Measurements from ENCODE around the gene UGGT2.
"Not testable (repeated sequence)": the region's sequence is repeated elsewhere in the genome, so short reads cannot be mapped to it uniquely, and the experiment has no call there.

The UGGT2 gene

DNA sequence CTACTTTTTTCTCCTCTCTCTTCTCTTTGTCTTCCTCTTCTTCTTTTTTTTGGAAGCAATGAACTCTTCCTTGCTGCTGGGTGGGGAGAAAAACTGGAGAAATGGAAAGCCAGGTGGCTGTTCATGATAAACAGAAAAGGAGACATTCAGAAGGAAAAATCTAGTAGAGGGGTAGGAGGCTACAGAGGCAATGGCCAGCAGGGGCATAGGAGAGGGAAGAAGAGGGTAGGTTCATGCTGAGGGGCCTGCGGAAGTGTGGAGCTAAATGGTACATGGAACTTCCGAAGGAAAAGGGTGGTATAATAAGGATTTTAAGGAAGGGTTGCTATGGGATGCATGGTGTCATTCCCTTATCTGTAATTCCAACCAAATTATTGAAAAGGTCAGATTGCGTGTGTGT, 19.2 kb upstream of the UGGT2 start:
- TF ChIP-seq, protein P1, sequence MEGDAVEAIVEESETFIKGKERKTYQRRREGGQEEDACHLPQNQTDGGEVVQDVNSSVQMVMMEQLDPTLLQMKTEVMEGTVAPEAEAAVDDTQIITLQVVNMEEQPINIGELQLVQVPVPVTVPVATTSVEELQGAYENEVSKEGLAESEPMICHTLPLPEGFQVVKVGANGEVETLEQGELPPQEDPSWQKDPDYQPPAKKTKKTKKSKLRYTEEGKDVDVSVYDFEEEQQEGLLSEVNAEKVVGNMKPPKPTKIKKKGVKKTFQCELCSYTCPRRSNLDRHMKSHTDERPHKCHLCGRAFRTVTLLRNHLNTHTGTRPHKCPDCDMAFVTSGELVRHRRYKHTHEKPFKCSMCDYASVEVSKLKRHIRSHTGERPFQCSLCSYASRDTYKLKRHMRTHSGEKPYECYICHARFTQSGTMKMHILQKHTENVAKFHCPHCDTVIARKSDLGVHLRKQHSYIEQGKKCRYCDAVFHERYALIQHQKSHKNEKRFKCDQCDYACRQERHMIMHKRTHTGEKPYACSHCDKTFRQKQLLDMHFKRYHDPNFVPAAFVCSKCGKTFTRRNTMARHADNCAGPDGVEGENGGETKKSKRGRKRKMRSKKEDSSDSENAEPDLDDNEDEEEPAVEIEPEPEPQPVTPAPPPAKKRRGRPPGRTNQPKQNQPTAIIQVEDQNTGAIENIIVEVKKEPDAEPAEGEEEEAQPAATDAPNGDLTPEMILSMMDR (IDR thresholded peaks at IDR 0.05; ENCODE audit: insufficient read depth, low read depth, low read length, missing control alignments): no peak
- no peak overlapping the region for H3K4me3 ChIP-seq (ENCODE audit: low read depth, low read length)
- DNase-seq (ENCODE audit: low read depth): no peak

DNA sequence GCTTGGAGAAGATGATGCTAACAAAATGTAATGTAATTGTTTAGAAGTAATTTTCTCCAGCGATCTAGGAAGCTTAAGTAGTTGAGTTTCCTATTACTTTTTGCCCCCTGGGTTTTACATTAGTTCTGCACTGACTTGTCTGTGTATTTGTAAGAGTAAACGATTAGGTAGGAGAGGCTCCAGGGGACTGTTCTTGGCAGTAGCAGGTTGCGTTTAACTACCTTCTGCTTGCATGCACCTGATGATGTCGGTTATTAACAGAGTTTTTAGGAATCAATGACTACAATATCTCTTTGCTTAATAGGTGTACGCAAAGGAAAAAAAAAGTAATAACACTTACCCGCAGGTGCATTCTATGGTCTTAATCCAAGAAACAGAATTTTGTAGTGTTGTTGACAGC, 18.3 kb upstream of the UGGT2 start:
- TF ChIP-seq, protein P1 (IDR thresholded peaks at IDR 0.05; ENCODE audit: insufficient read depth, low read depth, low read length, missing control alignments): no peak
- no peak for DNase-seq (ENCODE audit: low read depth)
- no peak overlapping the region for H3K4me3 ChIP-seq (ENCODE audit: low read depth, low read length)

DNA sequence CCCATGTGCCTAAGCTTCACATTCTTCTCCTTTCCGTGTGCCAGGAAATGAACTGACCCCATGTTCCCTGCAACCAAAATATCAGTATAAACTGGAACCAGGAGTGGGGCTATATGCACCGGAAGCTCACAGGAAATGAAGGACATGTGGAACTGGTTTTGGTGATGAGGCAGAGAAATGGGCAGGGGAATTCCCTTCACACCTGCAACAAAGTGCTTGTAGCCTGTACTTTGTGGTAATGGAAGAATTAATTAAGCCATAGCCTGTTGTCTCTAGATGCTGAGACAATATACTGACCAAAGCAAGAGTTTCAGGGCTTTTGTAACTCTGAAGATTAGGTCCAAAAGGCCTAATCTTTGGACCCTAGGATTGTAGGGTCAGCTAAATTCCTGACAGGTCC, 15.5 kb upstream of the UGGT2 start:
- TF ChIP-seq, protein P1 (IDR thresholded peaks at IDR 0.05; ENCODE audit: insufficient read depth, low read depth, low read length, missing control alignments): no peak
- no peak for DNase-seq (ENCODE audit: low read depth)
- no peak overlapping the region for H3K4me3 ChIP-seq (ENCODE audit: low read depth, low read length)

DNA sequence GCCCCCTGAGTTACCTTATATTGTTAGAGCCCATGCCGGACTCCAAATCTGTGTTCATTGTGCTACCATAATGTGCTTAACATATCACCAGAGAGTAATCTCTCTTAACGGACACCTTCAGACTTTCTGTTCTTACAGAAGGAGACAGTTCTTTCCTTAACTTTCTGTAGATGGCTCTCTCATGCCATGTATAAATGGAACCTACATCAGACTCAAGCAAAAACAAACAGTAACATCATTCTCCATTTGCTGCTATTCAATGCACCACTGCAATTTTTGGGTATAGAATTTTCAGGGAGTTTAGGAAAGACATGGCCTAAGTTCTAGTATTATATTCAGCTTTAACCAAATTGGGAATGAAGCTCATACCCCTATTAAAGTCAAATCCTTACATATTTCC, 12.6 kb upstream of the UGGT2 start:
- no peak for DNase-seq (ENCODE audit: low read depth)
- TF ChIP-seq, protein P1 (IDR thresholded peaks at IDR 0.05; ENCODE audit: insufficient read depth, low read depth, low read length, missing control alignments): no peak
- H3K4me3 ChIP-seq (ENCODE audit: low read depth, low read length): no peak overlapping the region

DNA sequence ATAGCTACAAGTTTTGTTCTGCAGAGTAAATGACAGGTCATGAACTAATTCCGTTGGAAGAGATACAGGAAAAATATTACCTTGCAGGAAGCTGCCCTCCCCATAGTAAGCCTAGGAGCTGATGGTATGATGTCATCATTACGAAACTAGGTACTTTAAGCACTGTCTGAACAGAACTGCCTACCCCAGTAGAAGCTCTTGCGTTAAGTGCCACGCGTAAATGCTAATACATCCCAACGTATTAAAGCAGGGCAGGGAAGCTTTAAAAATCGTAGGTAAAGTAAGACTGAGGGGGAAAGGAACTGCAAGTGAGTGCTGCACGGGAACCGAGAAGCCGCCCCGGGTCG, 572 bp downstream of the UGGT2 start:
- TF ChIP-seq, protein P1 (IDR thresholded peaks at IDR 0.05; ENCODE audit: insufficient read depth, low read depth, low read length, missing control alignments): no peak
- peak; percentile 60 for DNase-seq (ENCODE audit: low read depth)
- peak overlapping the region; percentile 83 for H3K4me3 ChIP-seq (ENCODE audit: low read depth, low read length)

DNA sequence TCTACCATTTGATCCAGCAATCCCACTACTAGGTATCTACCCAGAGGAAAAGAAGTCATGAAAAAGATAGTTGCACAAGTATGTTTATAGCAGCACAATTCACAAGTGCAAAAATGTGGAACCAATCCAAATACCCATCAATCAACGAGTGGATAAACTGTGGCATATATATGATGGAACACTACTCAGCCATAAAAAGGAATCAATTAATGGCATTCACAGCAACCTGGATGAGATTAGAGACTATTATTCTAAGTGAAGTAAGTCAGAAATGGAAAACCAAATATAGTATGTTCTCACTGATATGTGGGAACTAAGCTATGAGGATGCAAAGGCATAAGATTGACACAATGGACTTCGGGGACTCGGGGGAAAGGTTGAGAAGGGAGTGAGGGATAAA, 1.3 kb downstream of the UGGT2 start:
- H3K4me3 ChIP-seq (ENCODE audit: low read depth, low read length): peak overlapping the region; percentile 83; the same call in 1 of the 2 replicates

DNA sequence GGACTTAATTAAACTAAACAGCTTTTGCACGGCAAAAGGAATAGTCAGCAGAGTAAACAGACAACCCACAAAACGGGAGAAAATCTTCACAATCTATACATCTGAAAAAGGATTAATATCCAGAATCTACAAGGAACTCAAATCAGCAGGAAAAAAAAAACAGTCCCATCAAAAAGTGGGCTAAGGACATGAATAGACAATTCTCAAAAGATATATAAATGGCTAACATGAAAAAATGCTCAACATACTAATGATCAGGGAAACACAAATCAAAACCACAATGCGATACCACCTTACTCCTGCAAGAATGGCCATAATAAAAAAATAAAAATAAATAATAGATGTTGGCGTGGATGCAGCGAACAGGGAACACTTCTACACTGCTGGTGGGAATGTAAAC, 1.7 kb downstream of the UGGT2 start:
- not testable (repeated sequence) for H3K4me3 ChIP-seq (ENCODE audit: low read depth, low read length)

More for the DNA sequence above, 1.3 kb downstream of the UGGT2 start:
- DNase-seq (ENCODE audit: low read depth): not testable (repeated sequence)

DNA sequence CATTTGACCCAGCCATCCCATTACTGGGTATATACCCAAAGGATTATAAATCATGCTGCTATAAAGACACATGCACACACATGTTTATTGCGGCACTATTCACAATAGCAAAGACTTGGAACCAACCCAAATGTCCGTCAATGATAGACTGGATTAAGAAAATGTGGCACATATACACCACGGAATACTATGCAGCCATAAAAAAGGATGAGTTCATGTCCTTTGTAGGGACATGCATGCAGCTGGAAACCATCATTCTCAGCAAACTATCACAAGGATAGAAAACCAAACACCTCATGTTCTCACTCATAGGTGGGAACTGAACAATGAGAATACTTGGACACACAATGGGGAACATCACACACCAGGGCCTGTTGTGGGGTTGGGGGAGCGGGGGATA, 2.2 kb downstream of the UGGT2 start:
- not testable (repeated sequence) for H3K4me3 ChIP-seq (ENCODE audit: low read depth, low read length); DNase-seq (ENCODE audit: low read depth)

More for the DNA sequence above, 1.7 kb downstream of the UGGT2 start:
- not testable (repeated sequence) for DNase-seq (ENCODE audit: low read depth)

DNA sequence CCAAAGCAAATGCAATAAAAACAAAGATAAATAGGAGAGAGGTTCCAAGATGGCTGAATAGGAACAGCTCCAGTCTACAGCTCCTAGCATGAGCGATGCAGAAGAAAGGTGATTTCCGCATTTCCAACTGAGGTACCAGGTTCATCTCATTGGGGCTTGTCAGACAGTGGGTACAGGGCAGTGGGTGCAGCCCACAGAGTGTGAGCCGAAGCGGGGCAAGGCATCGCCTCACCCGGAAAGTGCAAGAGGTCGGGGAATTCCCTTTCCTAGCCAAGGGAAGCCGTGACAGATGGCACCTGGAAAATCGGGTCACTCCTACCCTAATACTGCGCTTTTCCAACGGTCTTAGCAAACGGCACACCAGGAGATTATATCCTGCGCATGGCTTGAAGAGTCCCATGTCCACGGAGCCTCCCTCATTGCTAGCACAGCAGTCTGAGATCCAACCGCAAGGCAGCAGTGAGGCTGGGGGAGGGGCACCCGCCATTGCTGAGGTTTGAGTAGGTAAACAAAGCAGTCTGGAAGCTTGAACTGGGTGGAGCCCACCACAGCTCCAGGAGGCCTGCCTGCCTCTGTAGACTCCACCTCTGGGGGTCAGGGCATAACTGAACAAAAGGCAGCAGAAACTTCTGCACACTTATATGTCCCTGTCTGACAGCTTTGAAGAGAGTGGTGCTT, 6.6 kb downstream of the UGGT2 start:
- not testable (repeated sequence) for H3K4me3 ChIP-seq (ENCODE audit: low read depth, low read length); DNase-seq (ENCODE audit: low read depth)

Data from GM12865 (cell line).